Bronchial epithelial cell (primary cell): ENCODE data around the gene YWHAH. TPM values are rescaled to one million over a fixed set of nuclear protein-coding genes. Genes with fewer than 3 reads are reported as not detected.

ENCODE experiments used
- DNase-seq: peaks from one replicate; pipeline ENCODE4 v3.0.0-alpha.2; 2010; ENCODE audit warnings: low read depth
- FAIRE-seq: peaks from 2 replicates; lab custom pipeline; 2011; peaks lifted over from hg19 to GRCh38; lab: Jason Lieb, UNC
- H3K27me3 ChIP-seq: 2 replicates; pipeline ENCODE4 v1.5.1; 2011; ENCODE audit warnings: low read length; ENCODE audit not compliant: control insufficient read depth, insufficient read depth
- H3K36me3 ChIP-seq: 2 replicates; pipeline ENCODE4 v1.5.1; 2011; ENCODE audit warnings: low read length; ENCODE audit not compliant: control insufficient read depth, insufficient read depth
- H3K4me3 ChIP-seq: 2 replicates; pipeline ENCODE4 v1.5.1; 2011; ENCODE audit warnings: mild to moderate bottlenecking, low read depth, low read length, control low read depth
- total RNA-seq: library from RNA; depleted of rRNA; stranded (reverse); fragments of >200 nt; gene quantifications from 2 replicates; pipeline ENCODE4 v1.2.1, GENCODE V29; 2014
- TF ChIP-seq, protein P1 (sequence below): IDR thresholded peaks from 2 replicates; pipeline ENCODE4 v1.5.1; 2011; ENCODE audit warnings: mild to moderate bottlenecking, moderate library complexity, low read length, control low read depth, inconsistent platforms; ENCODE audit not compliant: insufficient read depth, severe bottlenecking

YWHAH gene
- total RNA-seq, 1 donor from 2014 or later = 61.9 TPM

GRCh38 chr22:31919730-31920129, 24.6 kb upstream of the YWHAH start:
- TF ChIP-seq, protein P1, sequence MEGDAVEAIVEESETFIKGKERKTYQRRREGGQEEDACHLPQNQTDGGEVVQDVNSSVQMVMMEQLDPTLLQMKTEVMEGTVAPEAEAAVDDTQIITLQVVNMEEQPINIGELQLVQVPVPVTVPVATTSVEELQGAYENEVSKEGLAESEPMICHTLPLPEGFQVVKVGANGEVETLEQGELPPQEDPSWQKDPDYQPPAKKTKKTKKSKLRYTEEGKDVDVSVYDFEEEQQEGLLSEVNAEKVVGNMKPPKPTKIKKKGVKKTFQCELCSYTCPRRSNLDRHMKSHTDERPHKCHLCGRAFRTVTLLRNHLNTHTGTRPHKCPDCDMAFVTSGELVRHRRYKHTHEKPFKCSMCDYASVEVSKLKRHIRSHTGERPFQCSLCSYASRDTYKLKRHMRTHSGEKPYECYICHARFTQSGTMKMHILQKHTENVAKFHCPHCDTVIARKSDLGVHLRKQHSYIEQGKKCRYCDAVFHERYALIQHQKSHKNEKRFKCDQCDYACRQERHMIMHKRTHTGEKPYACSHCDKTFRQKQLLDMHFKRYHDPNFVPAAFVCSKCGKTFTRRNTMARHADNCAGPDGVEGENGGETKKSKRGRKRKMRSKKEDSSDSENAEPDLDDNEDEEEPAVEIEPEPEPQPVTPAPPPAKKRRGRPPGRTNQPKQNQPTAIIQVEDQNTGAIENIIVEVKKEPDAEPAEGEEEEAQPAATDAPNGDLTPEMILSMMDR = no peak
- no peak for FAIRE-seq
- H3K36me3 ChIP-seq = no peaks in the 10 kb centered on the region
- H3K4me3 ChIP-seq = no peak overlapping the region
- DNase-seq = no peak
- H3K27me3 ChIP-seq = no peaks in the 10 kb centered on the region

DNA sequence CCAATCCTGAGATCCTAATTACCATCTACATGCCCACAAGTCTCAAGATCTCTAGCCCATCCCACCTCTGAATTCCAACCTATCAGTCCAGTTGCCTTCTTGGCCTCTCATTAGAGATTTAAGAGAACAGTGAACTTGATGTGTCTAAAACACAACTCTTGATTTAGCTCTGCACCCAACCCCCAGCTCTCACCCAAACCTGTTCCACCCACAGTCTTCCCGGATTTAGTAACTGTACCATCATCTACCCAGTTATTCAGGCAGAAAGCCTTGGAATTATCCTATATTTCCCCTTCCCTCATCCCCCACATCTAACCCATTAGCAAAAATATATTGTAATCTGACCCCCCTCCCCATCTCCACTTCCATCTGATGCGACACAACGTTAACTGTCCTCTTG, 24.0 kb upstream of the YWHAH start:
- no peaks in the 10 kb centered on the region for H3K27me3 ChIP-seq
- no peaks in the 10 kb centered on the region for H3K36me3 ChIP-seq
- FAIRE-seq = no peak
- TF ChIP-seq, protein P1 = no peak
- no peak overlapping the region for H3K4me3 ChIP-seq
- no peak for DNase-seq

GRCh38 chr22:31921106-31921505, 23.2 kb upstream of the YWHAH start:
- TF ChIP-seq, protein P1 = no peak
- Histone ChIP-seq H3K4me3 (no peak overlapping the region), H3K27me3 (no peaks in the 10 kb centered on the region), H3K36me3 (no peaks in the 10 kb centered on the region)
- DNase-seq = no peak
- FAIRE-seq = no peak

- TF ChIP-seq, protein P1 = no peak
- DNase-seq (no peak), FAIRE-seq (peak; percentile 66)
- H3K36me3 ChIP-seq = no peaks in the 10 kb centered on the region
- no peaks in the 10 kb centered on the region for H3K27me3 ChIP-seq
- H3K4me3 ChIP-seq = no peak overlapping the region
Observed at GRCh38 chr22:31922534-31922933, 21.8 kb upstream of the YWHAH start.

- Histone ChIP-seq H3K4me3 (no peak overlapping the region), H3K27me3 (peaks cover 3% of the 10 kb centered on the region), H3K36me3 (no peaks in the 10 kb centered on the region)
- FAIRE-seq = no peak
- TF ChIP-seq, protein P1 = no peak
- DNase-seq = no peak
Observed at GRCh38 chr22:31923136-31923535, 21.2 kb upstream of the YWHAH start.

DNA sequence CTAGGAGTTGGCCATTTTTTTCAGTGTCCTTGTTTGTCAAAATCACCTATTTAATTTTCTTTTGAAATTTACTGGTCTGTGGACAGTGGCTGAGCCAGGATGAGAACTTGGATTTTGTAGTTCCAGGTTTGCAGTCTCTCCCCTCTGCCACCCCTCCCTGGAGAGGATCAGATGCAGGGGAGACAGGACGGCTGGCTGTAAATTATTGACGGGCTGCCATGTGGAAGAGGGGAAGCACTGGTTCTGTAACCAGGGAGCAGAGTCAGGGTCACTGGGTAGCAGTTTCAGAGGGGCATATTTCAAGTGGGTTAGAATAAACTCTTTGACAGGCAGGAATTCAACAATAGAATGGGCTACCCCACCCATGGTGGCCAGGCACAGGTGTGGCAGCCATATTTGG, 20.6 kb upstream of the YWHAH start:
- H3K27me3 ChIP-seq = peaks cover 3% of the 10 kb centered on the region
- H3K4me3 ChIP-seq = no peak overlapping the region
- DNase-seq (no peak), FAIRE-seq (no peak)
- H3K36me3 ChIP-seq = no peaks in the 10 kb centered on the region
- TF ChIP-seq, protein P1 = no peak
